ENCODE data around the gene PAPPA. TPM values are rescaled to one million over a fixed set of nuclear protein-coding genes. Genes with fewer than 3 reads are reported as not detected.

The PAPPA gene, protein sequence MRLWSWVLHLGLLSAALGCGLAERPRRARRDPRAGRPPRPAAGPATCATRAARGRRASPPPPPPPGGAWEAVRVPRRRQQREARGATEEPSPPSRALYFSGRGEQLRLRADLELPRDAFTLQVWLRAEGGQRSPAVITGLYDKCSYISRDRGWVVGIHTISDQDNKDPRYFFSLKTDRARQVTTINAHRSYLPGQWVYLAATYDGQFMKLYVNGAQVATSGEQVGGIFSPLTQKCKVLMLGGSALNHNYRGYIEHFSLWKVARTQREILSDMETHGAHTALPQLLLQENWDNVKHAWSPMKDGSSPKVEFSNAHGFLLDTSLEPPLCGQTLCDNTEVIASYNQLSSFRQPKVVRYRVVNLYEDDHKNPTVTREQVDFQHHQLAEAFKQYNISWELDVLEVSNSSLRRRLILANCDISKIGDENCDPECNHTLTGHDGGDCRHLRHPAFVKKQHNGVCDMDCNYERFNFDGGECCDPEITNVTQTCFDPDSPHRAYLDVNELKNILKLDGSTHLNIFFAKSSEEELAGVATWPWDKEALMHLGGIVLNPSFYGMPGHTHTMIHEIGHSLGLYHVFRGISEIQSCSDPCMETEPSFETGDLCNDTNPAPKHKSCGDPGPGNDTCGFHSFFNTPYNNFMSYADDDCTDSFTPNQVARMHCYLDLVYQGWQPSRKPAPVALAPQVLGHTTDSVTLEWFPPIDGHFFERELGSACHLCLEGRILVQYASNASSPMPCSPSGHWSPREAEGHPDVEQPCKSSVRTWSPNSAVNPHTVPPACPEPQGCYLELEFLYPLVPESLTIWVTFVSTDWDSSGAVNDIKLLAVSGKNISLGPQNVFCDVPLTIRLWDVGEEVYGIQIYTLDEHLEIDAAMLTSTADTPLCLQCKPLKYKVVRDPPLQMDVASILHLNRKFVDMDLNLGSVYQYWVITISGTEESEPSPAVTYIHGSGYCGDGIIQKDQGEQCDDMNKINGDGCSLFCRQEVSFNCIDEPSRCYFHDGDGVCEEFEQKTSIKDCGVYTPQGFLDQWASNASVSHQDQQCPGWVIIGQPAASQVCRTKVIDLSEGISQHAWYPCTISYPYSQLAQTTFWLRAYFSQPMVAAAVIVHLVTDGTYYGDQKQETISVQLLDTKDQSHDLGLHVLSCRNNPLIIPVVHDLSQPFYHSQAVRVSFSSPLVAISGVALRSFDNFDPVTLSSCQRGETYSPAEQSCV (N-terminal part only)
- 0.07 and 0.25 TPM in 2 replicates for total RNA-seq

DNA sequence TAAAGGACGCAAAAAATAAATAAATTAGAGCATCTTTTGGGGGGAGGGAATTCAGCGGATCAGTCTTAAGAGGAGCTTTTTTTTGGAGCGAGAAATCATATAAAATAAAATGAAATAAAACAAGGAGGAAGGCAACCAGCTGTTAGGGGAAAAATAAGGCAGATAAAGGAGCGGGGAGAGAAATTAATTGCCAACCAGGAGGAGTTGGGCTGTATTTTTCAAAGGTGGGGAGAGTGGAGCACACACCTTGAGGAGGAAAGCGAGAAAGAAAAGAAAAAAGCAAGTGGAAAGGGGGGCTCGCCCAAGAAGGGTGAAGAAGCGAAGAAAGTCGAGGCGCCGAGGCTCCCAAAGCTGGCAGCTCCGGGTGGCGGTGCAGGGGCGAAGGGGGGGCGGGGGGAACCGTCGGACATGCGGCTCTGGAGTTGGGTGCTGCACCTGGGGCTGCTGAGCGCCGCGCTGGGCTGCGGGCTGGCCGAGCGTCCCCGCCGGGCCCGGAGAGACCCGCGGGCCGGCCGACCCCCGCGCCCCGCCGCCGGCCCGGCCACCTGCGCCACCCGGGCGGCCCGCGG, at the start of gene PAPPA:
Gene PAPPA (plus strand): TSS at position 27 of the 569 bp plus-strand sequence. CDS start 382 bp downstream, at position 409.

